SW 1271 (cell line): ENCODE data around the gene ITSN1.
"Not testable (repeated sequence)": the region's sequence is repeated elsewhere in the genome, so short reads cannot be mapped to it uniquely, and the experiment has no call there.

ENCODE experiments used
- DNase-seq, 2 experiments: peaks; one replicate each; lab custom pipeline; 2025; lab: John Stamatoyannopoulos, UW

ITSN1 gene

GRCh38 chr21:33863191-33863590 lies 220.9 kb downstream of the ITSN1 start:
- not testable (repeated sequence) for DNase-seq

- DNase-seq: no peak
These were observed 221.8 kb downstream of the ITSN1 start for GRCh38 chr21:33864150-33864549.

DNA sequence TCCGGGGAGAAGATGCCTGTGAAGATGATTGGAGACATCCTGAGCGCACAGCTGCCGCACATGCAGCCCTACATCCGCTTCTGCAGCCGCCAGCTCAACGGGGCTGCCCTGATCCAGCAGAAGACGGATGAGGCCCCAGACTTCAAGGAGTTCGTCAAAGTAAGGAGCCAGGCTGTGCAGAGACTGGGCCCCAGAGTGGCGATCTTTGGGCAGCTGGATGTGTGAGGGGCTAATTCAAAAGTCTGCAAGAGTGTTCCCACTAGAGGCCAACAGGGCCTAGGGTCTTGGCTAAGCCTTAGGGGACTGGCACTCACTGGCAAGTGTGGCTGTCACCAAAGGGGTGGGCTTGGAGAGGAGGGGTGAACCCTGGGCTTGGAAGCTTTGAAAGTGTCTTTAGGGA lies 222.9 kb downstream of the ITSN1 start:
- no peak for DNase-seq

DNA sequence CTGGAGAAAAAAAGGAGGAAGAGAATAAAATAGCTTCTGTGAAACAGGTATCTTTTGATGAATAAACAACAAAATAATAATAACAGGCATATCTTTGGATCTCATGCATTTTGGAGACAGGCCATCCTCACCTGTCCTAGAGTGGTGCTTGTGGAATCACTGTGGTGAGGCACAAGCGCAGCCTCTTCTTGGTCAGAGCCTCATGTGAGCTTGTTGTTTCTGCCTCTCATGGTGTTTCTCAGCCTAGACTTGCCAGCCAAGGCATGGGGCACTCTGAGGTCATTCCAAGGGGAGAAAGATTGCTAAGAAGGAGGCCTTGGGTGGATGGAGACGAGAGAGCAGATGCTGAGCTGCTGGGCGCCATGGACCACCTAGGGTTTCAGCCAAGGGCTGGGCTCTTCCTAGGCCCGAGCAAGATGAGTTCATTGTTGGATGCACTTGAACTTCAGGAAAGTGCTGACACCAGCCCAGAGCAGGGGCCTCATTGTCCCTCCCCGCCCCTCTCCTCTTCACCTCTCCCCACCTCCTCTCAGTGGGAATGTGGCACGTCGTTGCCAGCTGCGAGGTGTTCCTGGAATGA lies 223.8 kb downstream of the ITSN1 start:
- DNase-seq: no peak

DNA sequence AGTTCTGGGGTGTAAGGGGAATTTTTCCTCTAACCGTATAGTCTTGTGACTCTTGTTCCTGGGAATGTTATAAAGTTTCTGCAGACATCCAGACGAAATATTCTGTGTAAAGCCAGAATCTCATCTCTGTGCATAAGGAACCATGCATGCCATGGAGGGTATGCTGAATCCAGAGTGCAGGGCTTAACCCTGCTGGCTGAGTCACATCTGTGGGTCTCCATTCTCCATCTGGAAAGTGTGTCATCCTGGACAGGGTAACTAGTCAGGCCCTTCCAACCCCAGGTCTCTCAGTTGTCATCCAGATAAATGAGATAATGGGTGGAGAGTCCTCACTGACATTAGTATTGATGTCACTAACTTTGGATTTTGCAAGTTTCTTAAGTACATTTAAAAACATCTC lies 224.5 kb downstream of the ITSN1 start:
- DNase-seq: no peak

DNA sequence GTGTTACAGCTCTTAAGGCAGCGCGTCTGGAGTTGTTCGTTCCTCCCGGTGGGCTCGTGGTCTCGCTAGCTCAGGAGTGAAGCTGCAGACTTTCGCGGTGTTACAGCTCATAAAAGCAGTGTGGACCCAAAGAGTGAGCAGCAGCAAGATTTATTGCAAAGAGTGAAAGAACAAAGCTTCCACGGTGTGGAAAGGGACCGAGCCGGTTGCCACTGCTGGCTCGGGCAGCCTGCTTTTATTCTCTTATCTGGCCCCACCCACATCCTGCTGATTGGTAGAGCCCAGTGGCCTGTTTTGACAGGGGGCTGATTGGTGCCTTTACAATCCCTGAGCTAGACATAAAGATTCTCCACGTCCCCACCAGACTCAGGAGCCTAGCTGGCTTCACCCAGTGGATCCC lies 225.6 kb downstream of the ITSN1 start:
- not testable (repeated sequence) for DNase-seq

- DNase-seq: no peak
These were observed 227.6 kb downstream of the ITSN1 start for GRCh38 chr21:33869873-33870272.

GRCh38 chr21:33870768-33871167 lies 228.5 kb downstream of the ITSN1 start:
- DNase-seq: no peak

DNA sequence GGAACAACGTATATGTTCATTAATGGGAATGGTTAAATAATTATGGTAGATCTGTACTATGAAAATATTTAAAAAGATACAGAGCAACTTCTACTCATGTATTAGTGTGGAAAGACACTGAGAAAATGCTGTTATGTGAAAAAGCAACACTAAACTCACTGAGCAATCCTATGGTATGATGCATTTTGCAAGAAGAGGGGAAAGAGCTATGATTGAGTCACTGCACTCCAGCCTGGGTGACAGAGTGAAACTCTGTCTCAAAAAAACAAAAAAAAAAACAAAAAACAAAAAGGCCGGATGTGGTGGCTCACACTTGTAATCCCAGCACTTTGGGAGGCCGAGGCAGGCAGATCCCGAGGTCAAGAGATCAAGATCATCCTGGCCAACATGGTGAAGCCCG lies 228.9 kb downstream of the ITSN1 start:
- no peak for DNase-seq

GRCh38 chr21:33872881-33873515 lies 230.7 kb downstream of the ITSN1 start:
- DNase-seq: no peak

DNA sequence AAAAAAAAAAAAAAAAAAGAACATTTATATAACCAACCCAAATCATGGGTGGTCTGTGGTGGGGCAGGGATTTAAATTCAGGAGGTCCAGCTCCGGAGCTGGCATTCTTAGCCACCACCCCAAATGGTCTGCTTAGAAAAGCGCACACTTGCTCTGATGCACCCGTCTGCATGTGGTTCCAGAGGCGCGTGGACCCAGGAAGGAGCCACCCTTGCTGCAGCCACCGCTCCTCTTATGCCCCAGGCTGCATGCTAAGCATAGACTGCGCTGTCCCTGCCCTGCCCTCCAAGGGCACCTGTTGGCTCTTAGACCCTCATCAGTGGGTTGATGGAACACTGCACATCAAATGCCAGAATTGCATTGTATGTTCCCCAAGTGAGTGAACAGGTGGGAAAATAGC lies 231.9 kb downstream of the ITSN1 start:
- no peak for DNase-seq

- no peak for DNase-seq
These were observed 232.9 kb downstream of the ITSN1 start for GRCh38 chr21:33875026-33875695.

- no peak for DNase-seq
These were observed 236.5 kb downstream of the ITSN1 start for GRCh38 chr21:33878824-33879223.

DNA sequence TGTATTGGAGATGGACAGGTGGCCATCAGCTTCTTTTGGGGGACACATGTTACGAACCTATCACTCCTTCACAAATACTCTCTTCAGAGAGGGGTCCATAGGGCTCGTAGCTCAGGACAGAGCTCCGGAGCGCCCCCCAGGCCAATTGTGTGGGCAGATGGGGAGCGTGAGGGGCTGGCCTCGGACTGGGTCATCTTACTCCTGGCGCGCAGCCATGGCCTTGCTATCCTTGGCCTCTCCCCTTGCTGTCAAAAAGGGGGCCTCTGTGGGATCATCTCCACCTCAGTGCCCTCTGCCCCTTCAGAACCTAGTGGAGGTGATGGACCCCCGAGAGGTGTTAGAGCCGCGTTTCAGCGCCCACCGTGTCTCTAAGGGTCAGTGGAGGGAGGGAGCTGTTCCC lies 238.3 kb downstream of the ITSN1 start:
- no peak for DNase-seq

- DNase-seq: no peak
These were observed 239.6 kb downstream of the ITSN1 start for GRCh38 chr21:33881689-33882440.

DNA sequence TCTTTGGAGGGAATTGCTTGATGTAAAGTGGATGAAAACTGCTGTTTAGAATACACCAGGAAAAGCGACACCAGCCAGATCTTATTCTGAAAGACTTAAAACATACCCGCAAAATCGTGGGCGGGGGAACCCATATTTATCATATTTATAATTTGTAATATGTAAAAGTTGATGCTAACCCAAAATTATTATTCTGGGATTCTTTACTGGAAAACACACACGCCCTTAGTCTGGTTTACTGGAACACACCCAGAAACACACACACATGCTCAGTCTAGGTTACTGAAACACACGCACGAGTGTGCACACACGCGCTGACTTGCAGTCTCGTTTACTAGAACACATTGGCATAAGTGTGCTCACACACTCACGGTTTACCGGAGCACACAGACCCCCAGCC lies 240.8 kb downstream of the ITSN1 start:
- DNase-seq: no peak

DNA sequence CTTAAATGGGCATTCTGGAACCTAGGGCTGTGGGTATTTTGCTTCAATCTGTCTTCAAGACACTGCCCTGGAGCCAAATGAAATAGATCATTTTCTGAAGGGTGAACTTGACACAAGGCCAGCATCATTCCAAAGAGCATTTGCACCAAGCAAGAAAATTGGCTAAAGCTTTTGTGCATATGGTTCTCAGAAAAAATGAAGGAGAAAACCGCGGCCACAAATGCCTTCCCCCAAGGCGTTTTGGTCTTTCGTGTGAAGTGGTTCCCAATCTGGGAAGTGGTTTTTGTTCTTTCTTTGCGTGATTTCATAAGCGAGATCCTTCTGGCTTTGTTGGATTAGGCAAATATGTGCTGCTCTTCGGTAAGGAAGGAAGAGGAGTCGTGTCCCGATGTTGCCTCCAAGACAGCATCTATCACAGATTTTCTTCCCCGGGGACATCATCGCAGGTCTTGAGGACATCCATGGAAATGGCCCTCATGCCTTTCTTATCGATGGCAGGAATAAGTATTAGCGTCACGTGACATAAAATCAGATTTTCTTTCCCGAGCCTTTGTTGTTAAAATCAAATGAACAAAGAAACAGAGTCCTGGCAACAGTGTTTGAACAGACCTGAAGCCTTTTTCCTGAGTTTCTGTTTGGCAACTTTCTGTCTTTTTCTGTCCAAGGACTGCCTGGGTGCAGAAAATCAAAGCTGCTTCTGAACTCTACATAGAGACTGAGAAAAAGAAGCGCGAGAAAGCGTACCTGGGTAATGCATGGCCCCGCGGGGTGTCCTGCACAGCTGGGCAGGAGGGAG lies 242.3 kb downstream of the ITSN1 start:
- DNase-seq: no peak

DNA sequence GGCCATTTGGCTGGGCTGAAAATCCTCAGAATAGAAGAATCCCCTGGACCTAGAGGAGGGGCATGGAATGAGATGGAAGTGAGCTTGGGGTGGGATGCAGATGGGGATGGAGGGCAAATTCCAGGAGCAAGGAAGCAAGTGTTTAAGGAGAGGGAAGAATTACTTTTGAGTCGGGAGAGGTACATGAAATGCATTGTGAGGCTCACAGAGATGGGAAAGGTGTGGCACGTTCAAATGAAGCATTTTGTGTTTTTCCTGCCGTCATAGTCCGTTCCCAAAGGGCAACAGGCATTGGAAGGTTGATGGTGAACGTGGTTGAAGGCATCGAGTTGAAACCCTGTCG lies 242.8 kb downstream of the ITSN1 start:
- no peak for DNase-seq

DNA sequence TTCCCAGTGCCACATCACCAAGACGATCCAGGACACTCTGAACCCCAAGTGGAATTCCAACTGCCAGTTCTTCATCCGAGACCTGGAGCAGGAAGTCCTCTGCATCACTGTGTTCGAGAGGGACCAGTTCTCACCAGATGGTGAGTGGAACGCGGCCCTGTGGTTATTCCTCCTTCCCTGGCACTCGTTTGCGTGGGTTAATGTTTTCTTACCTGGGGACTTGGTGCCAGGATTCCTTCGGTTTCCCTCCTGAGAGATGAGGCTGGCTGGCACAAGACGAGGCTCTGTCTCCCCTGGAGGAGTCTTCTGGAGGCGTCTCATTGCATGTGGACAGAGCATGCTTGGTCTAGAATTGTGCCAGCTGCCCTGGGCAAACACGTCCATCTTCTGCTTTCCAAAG lies 244.0 kb downstream of the ITSN1 start:
- DNase-seq: no peak

- DNase-seq: no peak
These were observed 247.9 kb downstream of the ITSN1 start for GRCh38 chr21:33890187-33890586.

- DNase-seq: no peak
These were observed 250.6 kb downstream of the ITSN1 start for GRCh38 chr21:33892853-33893252.

DNA sequence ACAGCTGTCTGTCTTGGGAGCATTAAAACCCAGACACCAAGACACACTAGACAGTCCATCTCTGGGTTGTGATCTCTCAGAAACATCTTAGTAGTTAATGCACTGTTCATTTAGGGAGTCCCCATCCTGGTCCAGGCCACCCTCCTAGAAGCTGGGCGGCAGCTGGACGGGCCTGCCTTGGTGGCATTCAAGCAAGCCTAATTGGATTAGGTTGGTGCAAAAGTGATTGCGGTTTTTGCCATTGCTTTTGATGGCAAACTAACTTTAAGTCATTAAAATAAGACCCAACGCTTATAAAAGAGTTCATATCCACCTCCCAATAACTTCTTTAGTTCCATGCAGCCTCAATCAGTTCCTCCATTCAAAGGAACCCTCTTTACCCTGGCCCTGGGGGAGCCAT lies 251.6 kb downstream of the ITSN1 start:
- no peak for DNase-seq
